ENCODE results near the gene KCNH5.

KCNH5 gene

GRCh38 chr14:63045234-63045611, at the start of gene KCNH5:
Gene KCNH5 (minus strand): TSS chr14:63045458. CDS start chr14:63045186, 272 bp downstream.
- H3K4me3 ChIP-seq (ENCODE audit: low read length, poor library complexity, severe bottlenecking), result no peak within 1 kb of the TSS
- no peaks in the 10 kb centered on the region for H4K20me1 ChIP-seq (ENCODE audit: insufficient read depth, low read length, poor library complexity, severe bottlenecking)
- no peaks in the 10 kb centered on the region for H3F3A ChIP-seq (ENCODE audit: low read depth)
- no peak within 1 kb of the TSS for H3K4me2 ChIP-seq (ENCODE audit: low read depth, low read length, poor library complexity, severe bottlenecking)
- H3K9me2 ChIP-seq (replicated peaks; ENCODE audit: low read depth, low read length), result no peaks in the 10 kb centered on the region
- no peaks in the 10 kb centered on the region for H3K4me1 ChIP-seq (ENCODE audit: insufficient read depth, low read length, poor library complexity, severe bottlenecking)
- no peak within 1 kb of the TSS for H3K9ac ChIP-seq (ENCODE audit: low read depth, low read length, poor library complexity, severe bottlenecking)
- no peaks in the 10 kb centered on the region for H3K9me3 ChIP-seq (ENCODE audit: insufficient read depth, low read depth, low read length)
- TF ChIP-seq CTCF (conservative IDR thresholded peaks at IDR 0.05; ENCODE audit: low read length) (no peak), EZH2phosphoT487 (IDR thresholded peaks at IDR 0.05; ENCODE audit: borderline replicate concordance) (no peak)
- no peaks in the 10 kb centered on the region for H3K36me3 ChIP-seq (ENCODE audit: insufficient read depth, low read length)
- no peaks in the 10 kb centered on the region for H3K79me2 ChIP-seq (ENCODE audit: insufficient read depth, low read length)
- no peaks in the 10 kb centered on the region for H3K27me3 ChIP-seq (ENCODE audit: insufficient read depth, low read length, poor library complexity, severe bottlenecking)
- H2AFZ ChIP-seq (ENCODE audit: low read length), result no peak within 1 kb of the TSS

- no peak overlapping the region for H3K4me3 ChIP-seq (ENCODE audit: low read length, poor library complexity, severe bottlenecking)
Observed at GRCh38 chr14:63091394-63091996, 46.2 kb upstream of the KCNH5 start.

GRCh38 chr14:63088865-63089264, 43.6 kb upstream of the KCNH5 start:
- no peaks in the 10 kb centered on the region for H3K9me2 ChIP-seq (replicated peaks; ENCODE audit: low read depth, low read length)
- H3K9me3 ChIP-seq (ENCODE audit: insufficient read depth, low read depth, low read length), result no peaks in the 10 kb centered on the region
- H2AFZ ChIP-seq (ENCODE audit: low read length), result no peak overlapping the region
- no peaks in the 10 kb centered on the region for H3F3A ChIP-seq (ENCODE audit: low read depth)
- TF ChIP-seq EZH2phosphoT487 (IDR thresholded peaks at IDR 0.05; ENCODE audit: borderline replicate concordance) (no peak), CTCF (conservative IDR thresholded peaks at IDR 0.05; ENCODE audit: low read length) (no peak)
- H3K79me2 ChIP-seq (ENCODE audit: insufficient read depth, low read length), result no peaks in the 10 kb centered on the region
- no peaks in the 10 kb centered on the region for H3K36me3 ChIP-seq (ENCODE audit: insufficient read depth, low read length)
- no peak overlapping the region for H3K4me2 ChIP-seq (ENCODE audit: low read depth, low read length, poor library complexity, severe bottlenecking)
- no peaks in the 10 kb centered on the region for H3K4me1 ChIP-seq (ENCODE audit: insufficient read depth, low read length, poor library complexity, severe bottlenecking)
- no peaks in the 10 kb centered on the region for H4K20me1 ChIP-seq (ENCODE audit: insufficient read depth, low read length, poor library complexity, severe bottlenecking)
- H3K4me3 ChIP-seq (ENCODE audit: low read length, poor library complexity, severe bottlenecking), result no peak overlapping the region
- H3K27me3 ChIP-seq (ENCODE audit: insufficient read depth, low read length, poor library complexity, severe bottlenecking), result no peaks in the 10 kb centered on the region
- H3K9ac ChIP-seq (ENCODE audit: low read depth, low read length, poor library complexity, severe bottlenecking), result no peak overlapping the region

More at GRCh38 chr14:63091394-63091996, 46.2 kb upstream of the KCNH5 start:
- TF ChIP-seq EZH2phosphoT487 (IDR thresholded peaks at IDR 0.05; ENCODE audit: borderline replicate concordance) (no peak), CTCF (conservative IDR thresholded peaks at IDR 0.05; ENCODE audit: low read length) (no peak)
- no peaks in the 10 kb centered on the region for H3K9me2 ChIP-seq (replicated peaks; ENCODE audit: low read depth, low read length)
- H3K79me2 ChIP-seq (ENCODE audit: insufficient read depth, low read length), result no peaks in the 10 kb centered on the region
- H3K4me1 ChIP-seq (ENCODE audit: insufficient read depth, low read length, poor library complexity, severe bottlenecking), result no peaks in the 10 kb centered on the region
- H3K9ac ChIP-seq (ENCODE audit: low read depth, low read length, poor library complexity, severe bottlenecking), result no peak overlapping the region
- no peaks in the 10 kb centered on the region for H4K20me1 ChIP-seq (ENCODE audit: insufficient read depth, low read length, poor library complexity, severe bottlenecking)
- H3K4me2 ChIP-seq (ENCODE audit: low read depth, low read length, poor library complexity, severe bottlenecking), result no peak overlapping the region
- no peaks in the 10 kb centered on the region for H3K36me3 ChIP-seq (ENCODE audit: insufficient read depth, low read length)
- H2AFZ ChIP-seq (ENCODE audit: low read length), result no peak overlapping the region
- H3K9me3 ChIP-seq (ENCODE audit: insufficient read depth, low read depth, low read length), result no peaks in the 10 kb centered on the region
- H3K27me3 ChIP-seq (ENCODE audit: insufficient read depth, low read length, poor library complexity, severe bottlenecking), result no peaks in the 10 kb centered on the region
- no peaks in the 10 kb centered on the region for H3F3A ChIP-seq (ENCODE audit: low read depth)
